Inflammatory macrophage treated with lipopolysaccharide for 4 hours (primary cell): ENCODE results near the gene WDR1.

Experiments
- DNase-seq: peaks from one replicate; pipeline ENCODE4 v3.0.0-alpha.2; 2020

WDR1 gene

GRCh38 chr4:10034612-10035104, 81.9 kb downstream of the WDR1 start:
- no peak for DNase-seq

DNA sequence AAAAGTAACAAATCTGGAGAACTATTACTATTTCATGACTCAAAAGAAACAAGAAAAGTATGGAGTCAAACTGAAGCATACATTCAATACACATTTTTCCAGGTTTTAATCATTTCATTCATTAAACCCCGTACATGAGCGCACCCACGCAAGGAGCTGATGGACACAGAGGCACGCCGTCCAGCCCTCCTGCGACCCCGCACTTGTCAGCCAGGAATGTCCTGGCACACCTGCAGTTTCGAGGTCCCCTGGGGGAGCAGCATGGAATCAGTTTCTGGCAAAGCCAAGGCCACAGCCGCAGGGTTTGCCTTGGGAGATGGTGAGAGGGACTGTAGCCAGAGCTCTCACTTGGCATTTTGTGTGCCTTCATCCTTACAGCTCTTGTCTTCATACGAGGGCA, 82.5 kb downstream of the WDR1 start:
- DNase-seq = no peak

DNA sequence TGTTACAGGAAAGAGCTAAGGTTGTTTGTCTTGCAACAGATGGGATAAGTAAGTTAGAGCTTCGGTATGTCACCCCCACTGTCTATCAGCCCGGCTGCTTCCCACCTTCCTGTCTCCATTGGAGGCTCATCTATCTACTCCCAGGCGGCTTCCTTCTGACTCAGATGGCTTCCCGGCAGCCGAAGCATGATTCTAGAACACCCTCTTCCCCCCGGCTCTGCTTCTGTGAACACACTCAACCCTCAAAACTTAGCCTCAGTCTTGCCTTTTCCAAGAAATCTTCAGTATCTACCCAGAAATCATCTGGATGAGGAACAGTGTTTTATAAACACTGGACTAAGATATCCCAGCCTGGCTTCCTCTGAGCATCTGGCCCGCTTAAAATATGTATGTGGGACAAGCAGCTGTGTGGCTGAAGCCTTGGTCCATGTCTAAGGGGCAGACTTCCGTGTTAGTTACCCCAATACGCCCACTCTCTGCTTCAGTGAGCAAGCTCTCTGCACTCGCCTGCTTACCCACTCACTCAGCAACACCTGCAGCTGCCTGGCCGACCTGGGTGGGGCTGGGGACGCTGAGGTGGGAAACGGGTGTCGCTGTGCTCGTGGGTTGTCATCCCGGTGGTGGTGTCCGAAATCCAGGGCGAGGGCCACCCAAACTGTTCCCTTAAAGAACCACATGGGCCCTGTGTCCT, 83.3 kb downstream of the WDR1 start:
- peak; percentile 44 for DNase-seq

GRCh38 chr4:10032625-10033024, 84.0 kb downstream of the WDR1 start:
- DNase-seq = peak; percentile 90

- DNase-seq = no peak
These were observed 84.7 kb downstream of the WDR1 start for GRCh38 chr4:10031668-10032590.

DNA sequence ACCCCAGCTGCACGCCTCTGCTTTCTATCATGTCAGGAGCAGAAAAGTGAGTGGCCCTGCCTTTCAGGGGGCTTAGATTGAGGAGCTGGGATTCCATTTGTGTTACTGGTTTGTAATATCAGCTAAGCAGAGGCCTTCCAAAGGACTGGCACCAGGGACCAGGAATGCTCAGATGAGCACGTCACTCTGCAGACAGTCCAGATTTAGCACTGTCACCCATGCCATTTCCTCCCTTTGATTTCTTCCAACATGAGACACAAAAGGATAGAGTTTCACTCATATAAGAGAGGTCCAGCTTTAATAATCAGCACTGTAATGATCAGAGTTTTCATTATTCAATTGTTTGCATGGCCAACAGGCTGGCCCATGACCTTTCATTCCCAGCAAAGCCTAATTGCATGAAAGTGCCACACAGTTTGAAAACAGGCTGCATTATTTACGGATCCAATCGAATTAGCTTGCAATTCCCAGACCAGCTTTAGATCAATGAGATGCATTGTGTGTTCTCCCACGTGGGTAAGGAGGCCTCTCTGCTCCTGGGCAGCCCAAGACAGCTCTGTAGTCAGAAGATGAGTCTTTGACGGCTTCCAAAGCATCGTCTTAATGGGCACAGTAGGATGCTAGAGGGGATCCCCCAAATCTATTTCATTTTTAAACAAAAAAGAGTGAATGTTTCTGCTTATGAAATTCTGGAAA, 85.5 kb downstream of the WDR1 start:
- DNase-seq = no peak

- DNase-seq = no peak
These were observed 87.2 kb downstream of the WDR1 start for GRCh38 chr4:10029403-10029802.

DNA sequence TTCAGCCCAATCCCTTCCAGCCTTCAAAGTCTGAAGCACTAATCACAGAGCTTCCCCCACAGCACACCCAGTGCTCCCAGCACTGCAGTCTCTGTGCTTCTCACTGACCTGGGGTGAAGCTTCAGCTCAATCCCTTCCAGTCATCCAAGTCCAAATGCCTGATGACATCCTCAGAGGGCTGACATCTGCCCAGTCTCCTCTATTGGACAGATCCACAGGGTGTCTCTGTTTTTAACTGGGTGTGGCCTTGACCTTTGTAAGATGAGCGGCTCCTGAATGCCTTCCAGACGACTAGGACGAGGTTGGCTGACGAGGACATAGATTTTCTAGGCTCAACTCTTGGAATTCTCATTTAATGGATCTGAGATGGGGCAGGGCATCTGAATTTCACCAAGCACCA, 87.7 kb downstream of the WDR1 start:
- DNase-seq = no peak

DNA sequence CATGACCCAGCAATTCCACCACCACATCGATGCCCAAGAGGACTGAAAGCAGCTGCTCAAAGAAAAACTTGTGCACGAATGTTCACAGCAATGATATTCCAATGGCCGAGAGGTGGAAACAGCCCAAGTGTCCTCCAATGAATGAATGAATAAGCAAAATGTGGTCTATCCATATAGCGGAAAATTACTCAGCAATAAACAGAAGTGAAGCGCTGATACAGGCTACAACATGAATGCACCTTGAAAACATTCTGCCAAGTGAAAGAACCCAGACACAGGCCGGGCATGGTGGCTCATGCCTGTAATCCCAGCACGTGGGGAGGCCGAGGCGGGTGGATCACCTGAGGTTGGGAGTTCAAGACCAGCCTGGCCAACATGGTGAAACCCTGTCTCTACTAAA, 90.1 kb downstream of the WDR1 start:
- DNase-seq = no peak

- DNase-seq = no peak
These were observed 91.3 kb downstream of the WDR1 start for GRCh38 chr4:10025230-10025806.
